Astrocyte of the cerebellum (primary cell): ENCODE measurements around the gene SH3TC1.

Experiments used
- DNase-seq: peaks from one replicate; pipeline ENCODE4 v3.0.0-alpha.2; 2011; ENCODE audit warnings: low read depth
- H3K4me3 ChIP-seq: 2 replicates; pipeline ENCODE4 v1.5.1; 2011; ENCODE audit warnings: mild to moderate bottlenecking, low read depth, low read length, moderate library complexity
- in situ Hi-C: cut with HindIII; loops from 2 replicates; pipeline ENCODE4 v1.10.0; 2017; ENCODE audit warnings: low sequenced_read_pairs
- TF ChIP-seq, protein P1 (sequence below): IDR thresholded peaks from 2 replicates; pipeline ENCODE4 v1.5.1; 2012; ENCODE audit warnings: low read length, low read depth, moderate library complexity, mild to moderate bottlenecking; ENCODE audit errors: missing control alignments

SH3TC1 gene

GRCh38 chr4:8153441-8153840 lies 45.6 kb upstream of the SH3TC1 start:
- H3K4me3 ChIP-seq: no peak overlapping the region
- no peak for DNase-seq
- TF ChIP-seq, protein P1, sequence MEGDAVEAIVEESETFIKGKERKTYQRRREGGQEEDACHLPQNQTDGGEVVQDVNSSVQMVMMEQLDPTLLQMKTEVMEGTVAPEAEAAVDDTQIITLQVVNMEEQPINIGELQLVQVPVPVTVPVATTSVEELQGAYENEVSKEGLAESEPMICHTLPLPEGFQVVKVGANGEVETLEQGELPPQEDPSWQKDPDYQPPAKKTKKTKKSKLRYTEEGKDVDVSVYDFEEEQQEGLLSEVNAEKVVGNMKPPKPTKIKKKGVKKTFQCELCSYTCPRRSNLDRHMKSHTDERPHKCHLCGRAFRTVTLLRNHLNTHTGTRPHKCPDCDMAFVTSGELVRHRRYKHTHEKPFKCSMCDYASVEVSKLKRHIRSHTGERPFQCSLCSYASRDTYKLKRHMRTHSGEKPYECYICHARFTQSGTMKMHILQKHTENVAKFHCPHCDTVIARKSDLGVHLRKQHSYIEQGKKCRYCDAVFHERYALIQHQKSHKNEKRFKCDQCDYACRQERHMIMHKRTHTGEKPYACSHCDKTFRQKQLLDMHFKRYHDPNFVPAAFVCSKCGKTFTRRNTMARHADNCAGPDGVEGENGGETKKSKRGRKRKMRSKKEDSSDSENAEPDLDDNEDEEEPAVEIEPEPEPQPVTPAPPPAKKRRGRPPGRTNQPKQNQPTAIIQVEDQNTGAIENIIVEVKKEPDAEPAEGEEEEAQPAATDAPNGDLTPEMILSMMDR: no peak
- in situ Hi-C loops: no loop called here

DNA sequence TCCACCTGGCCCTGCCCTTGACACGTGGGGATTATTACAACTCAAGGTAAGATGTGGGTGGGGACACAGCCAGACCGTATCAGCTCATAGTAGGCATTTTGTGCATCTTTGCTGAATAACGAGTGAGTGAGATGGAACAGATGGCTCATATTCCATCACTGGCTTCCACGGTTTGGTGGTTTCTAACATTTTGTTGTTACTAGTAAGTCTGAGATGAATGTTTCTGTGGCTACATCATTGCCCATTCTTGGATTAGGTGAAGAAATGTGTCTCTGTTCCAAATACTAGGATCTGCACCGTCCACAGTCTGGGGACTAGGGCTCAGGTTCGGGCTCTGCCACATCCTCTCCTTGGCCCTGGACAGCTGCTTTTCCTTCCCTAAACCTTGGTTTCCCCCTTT lies 44.0 kb upstream of the SH3TC1 start:
- TF ChIP-seq, protein P1: no peak
- no peak overlapping the region for H3K4me3 ChIP-seq
- in situ Hi-C loops: no loop called here
- DNase-seq: no peak

- in situ Hi-C loops: no loop called here
- TF ChIP-seq, protein P1: no peak
- DNase-seq: no peak
- no peak overlapping the region for H3K4me3 ChIP-seq
Measured at GRCh38 chr4:8155660-8156421, 43.2 kb upstream of the SH3TC1 start.

- TF ChIP-seq, protein P1: no peak
- DNase-seq: no peak
- in situ Hi-C loops: no loop called here
- no peak overlapping the region for H3K4me3 ChIP-seq
Measured at GRCh38 chr4:8156617-8157016, 42.5 kb upstream of the SH3TC1 start.

- DNase-seq: no peak
- TF ChIP-seq, protein P1: no peak
- in situ Hi-C loops: no loop called here
- H3K4me3 ChIP-seq: no peak overlapping the region
Measured at GRCh38 chr4:8157496-8157895, 41.6 kb upstream of the SH3TC1 start.

- DNase-seq: no peak
- in situ Hi-C loops: no loop called here
- peak overlapping the region; percentile 40 for H3K4me3 ChIP-seq
- TF ChIP-seq, protein P1: no peak
Measured at GRCh38 chr4:8157944-8158709, 41.0 kb upstream of the SH3TC1 start.
